ENCODE data around the gene KSR2.
"Not testable (repeated sequence)": the region's sequence is repeated elsewhere in the genome, so short reads cannot be mapped to it uniquely, and the experiment has no call there.

KSR2 gene

GRCh38 chr12:117890644-117891043 is 78.1 kb downstream of the KSR2 start:
- no peak for DNase-seq (ENCODE audit: low read depth in 2 of 2)

GRCh38 chr12:117890137-117890536 is 78.7 kb downstream of the KSR2 start:
- DNase-seq (ENCODE audit: low read depth in 2 of 2), result no peak

GRCh38 chr12:117889098-117889497 is 79.7 kb downstream of the KSR2 start:
- DNase-seq (ENCODE audit: low read depth in 2 of 2), result no peak

- no peak for DNase-seq (ENCODE audit: low read depth in 2 of 2)
These were observed 83.6 kb downstream of the KSR2 start for GRCh38 chr12:117885211-117885610.

GRCh38 chr12:117884161-117884560 is 84.6 kb downstream of the KSR2 start:
- DNase-seq (ENCODE audit: low read depth in 2 of 2), result no peak

- no peak for DNase-seq (ENCODE audit: low read depth in 2 of 2)
These were observed 86.1 kb downstream of the KSR2 start for GRCh38 chr12:117882603-117883184.

GRCh38 chr12:117882181-117882580 is 86.6 kb downstream of the KSR2 start:
- DNase-seq (ENCODE audit: low read depth in 2 of 2), result no peak

GRCh38 chr12:117881517-117881916 is 87.3 kb downstream of the KSR2 start:
- DNase-seq (ENCODE audit: low read depth in 2 of 2), result no peak

GRCh38 chr12:117878605-117879004 is 90.2 kb downstream of the KSR2 start:
- DNase-seq (ENCODE audit: low read depth in 2 of 2), result no peak

- DNase-seq (ENCODE audit: low read depth in 2 of 2), result no peak
These were observed 92.4 kb downstream of the KSR2 start for GRCh38 chr12:117876436-117876816.

- peak in 1 of 2 experiments; percentile 10 for DNase-seq (ENCODE audit: low read depth in 2 of 2)
These were observed 92.9 kb downstream of the KSR2 start for GRCh38 chr12:117875744-117876435.

- peak; percentile 48 to 76 for DNase-seq (ENCODE audit: low read depth in 2 of 2)
These were observed 93.9 kb downstream of the KSR2 start for GRCh38 chr12:117874842-117875434.

GRCh38 chr12:117874198-117874597 is 94.6 kb downstream of the KSR2 start:
- not testable (repeated sequence) for DNase-seq (ENCODE audit: low read depth in 2 of 2)

- no peak for DNase-seq (ENCODE audit: low read depth in 2 of 2)
These were observed 96.1 kb downstream of the KSR2 start for GRCh38 chr12:117872546-117873169.

GRCh38 chr12:117869551-117869950 is 99.2 kb downstream of the KSR2 start:
- DNase-seq (ENCODE audit: low read depth in 2 of 2), result no peak

- no peak for DNase-seq (ENCODE audit: low read depth in 2 of 2)
These were observed 101.4 kb downstream of the KSR2 start for GRCh38 chr12:117867348-117867747.

- no peak for DNase-seq (ENCODE audit: low read depth in 2 of 2)
These were observed 103.3 kb downstream of the KSR2 start for GRCh38 chr12:117865505-117865904.

GRCh38 chr12:117863002-117863709 is 105.6 kb downstream of the KSR2 start:
- DNase-seq (ENCODE audit: low read depth in 2 of 2), result no peak

- DNase-seq (ENCODE audit: low read depth in 2 of 2), result no peak
These were observed 107.1 kb downstream of the KSR2 start for GRCh38 chr12:117861691-117862090.

GRCh38 chr12:117860787-117861290 is 108.0 kb downstream of the KSR2 start:
- DNase-seq (ENCODE audit: low read depth in 2 of 2), result not testable (repeated sequence)

- DNase-seq (ENCODE audit: low read depth in 2 of 2), result no peak
These were observed 108.7 kb downstream of the KSR2 start for GRCh38 chr12:117860111-117860510.

Measured in stimulated activated CD4-positive, alpha-beta T cell treated with anti-CD3 and anti-CD28 coated beads, Interleukin-12 subunit alpha, Interleukin-12 subunit beta, amount 100 ng/mL, for 24 hours (primary cell).